ENCODE data around the gene HEPACAM. TPM values are rescaled to one million over a fixed set of nuclear protein-coding genes. Genes with fewer than 3 reads are reported as not detected.
A peak's percentile ranks its signal among the peaks of the same experiment; 100 is the strongest.

Gene HEPACAM
- total and polyA plus RNA-seq, 8 donors = 0.04 to 0.31 (median 0.07) TPM; not detected in 3

GRCh38 chr11:124876818-124877630 lies 58.8 kb downstream of the HEPACAM start:
- ATAC-seq (peak; percentile 1), DNase-seq (no peak)
- Histone ChIP-seq H3K4me3 (peak overlapping the region; percentile 43 to 58), H3K36me3 (no peaks in the 10 kb centered on the region), H3K4me1 (peaks cover 11 to 17% of the 10 kb centered on the region in 2 donors), H3K27ac (peak overlapping the region in 1 of 2 donors; percentile 81), H3K9me3 (no peaks in the 10 kb centered on the region), H3K27me3 (peaks cover 10 to 58% of the 10 kb centered on the region in 2 donors)
- intact Hi-C loops (cut with DNase I) = no loop called here
- no peak for TF ChIP-seq CTCF (IDR thresholded peaks at IDR 0.05)

GRCh38 chr11:124875943-124876817 lies 59.7 kb downstream of the HEPACAM start:
- intact Hi-C loops (cut with DNase I) = no loop called here
- no peaks in the 10 kb centered on the region for H3K9me3 ChIP-seq
- TF ChIP-seq CTCF (IDR thresholded peaks at IDR 0.05) = peak; percentile 63 to 67

DNA sequence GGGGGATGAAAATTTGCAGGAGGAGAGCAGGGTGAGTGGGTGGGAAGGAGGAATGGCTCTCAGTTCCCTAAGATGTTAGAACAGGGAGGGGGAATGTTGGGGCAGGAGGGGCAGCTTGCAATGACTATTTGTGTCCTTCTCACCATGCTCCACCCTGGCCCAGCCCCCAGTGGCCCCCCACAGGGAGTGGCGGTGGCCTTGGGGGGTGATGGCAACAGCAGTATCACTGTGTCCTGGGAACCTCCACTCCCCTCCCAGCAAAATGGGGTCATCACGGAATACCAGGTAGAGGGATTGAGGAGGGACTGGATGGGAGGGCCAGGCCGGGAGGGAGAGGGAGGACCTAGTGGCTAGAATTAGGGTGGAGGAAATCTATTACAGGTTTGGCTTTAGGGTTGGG lies 60.4 kb downstream of the HEPACAM start:
- ATAC-seq (no peak), DNase-seq (no peak)
- no peak for TF ChIP-seq CTCF (IDR thresholded peaks at IDR 0.05)
- H3K36me3 ChIP-seq = no peaks in the 10 kb centered on the region
- peaks cover 11 to 17% of the 10 kb centered on the region in 2 donors for H3K4me1 ChIP-seq
- peaks cover 17 to 75% of the 10 kb centered on the region in 2 donors for H3K27me3 ChIP-seq
- no peak overlapping the region for H3K4me3 ChIP-seq
- no peaks in the 10 kb centered on the region for H3K9me3 ChIP-seq
- H3K27ac ChIP-seq = no peak overlapping the region
- intact Hi-C loops (cut with DNase I) = no loop called here

More at GRCh38 chr11:124875943-124876817, 59.7 kb downstream of the HEPACAM start:
- Histone ChIP-seq H3K4me3 (peak overlapping the region; percentile 43 to 58), H3K36me3 (no peaks in the 10 kb centered on the region), H3K27me3 (peaks cover 10 to 67% of the 10 kb centered on the region in 2 donors), H3K27ac (peak overlapping the region; percentile 81 to 87), H3K4me1 (peaks cover 11 to 17% of the 10 kb centered on the region in 2 donors)
- ATAC-seq (peak; percentile 96), DNase-seq (peak; percentile 87 to 96 (median 95))

- ATAC-seq = no peak
- Histone ChIP-seq H3K27ac (no peak overlapping the region), H3K4me3 (no peak overlapping the region), H3K4me1 (peaks cover 11 to 17% of the 10 kb centered on the region in 2 donors), H3K27me3 (peaks cover 23 to 82% of the 10 kb centered on the region in 2 donors), H3K9me3 (no peaks in the 10 kb centered on the region), H3K36me3 (no peaks in the 10 kb centered on the region)
- DNase-seq = no peak
- no peak for TF ChIP-seq CTCF (IDR thresholded peaks at IDR 0.05)
- intact Hi-C loops (cut with DNase I) = no loop called here
Measured at GRCh38 chr11:124874571-124875255, 61.1 kb downstream of the HEPACAM start.
